GM12878 (cell line): Measurements from ENCODE around the gene SASH1. TPM values are rescaled to one million over a fixed set of nuclear protein-coding genes. Genes with fewer than 3 reads are reported as not detected.

Source experiments
- ATAC-seq: fragments of 200-7000 bp; cut with Tn5 transposase; 3 replicates; pipeline ENCODE4 v1.9.1; 2020; ENCODE audit warnings: mild to moderate bottlenecking, moderate library complexity
- BruUV-seq: library from RNA; stranded (reverse); fragments of 400-500 nt; replicated peaks from 2 replicates; lab custom pipeline; 2021; lab: Mats Ljungman, UMichigan
- CTCF ChIA-PET: fragments of 300-600 bp; sonication (Branson Sonifier 250); formaldehyde crosslinking; extraction: SDS; loops from one replicate; lab custom pipeline; 2021; ENCODE audit warnings: inconsistent platforms; lab: Yijun Ruan, JAX
- POLR2A ChIA-PET: fragments of 350-600 bp; formaldehyde crosslinking; extraction: SDS; loops from one replicate; lab custom pipeline; 2021; ENCODE audit warnings: inconsistent platforms; lab: Charles Lee
- RAD21 ChIA-PET: fragments of 300-600 bp; sonication (Branson Sonifier 250); formaldehyde crosslinking; loops from one replicate; lab custom pipeline; 2023; ENCODE audit warnings: antibody characterized with exemption; ENCODE audit not compliant: unreplicated experiment; lab: Charles Lee
- SMC1A ChIA-PET: fragments of 300-600 bp; sonication (Branson Sonifier 250); formaldehyde crosslinking; loops from one replicate; lab custom pipeline; 2023; ENCODE audit not compliant: unreplicated experiment, uncharacterized antibody; lab: Charles Lee
- DNase-seq: peaks from one replicate; pipeline ENCODE4 v3.0.0-alpha.2; 2011; ENCODE audit warnings: low read depth, low spot score
- FAIRE-seq: peaks from 3 replicates; lab custom pipeline; 2011; peaks lifted over from hg19 to GRCh38; lab: Jason Lieb, UNC
- H2AFZ ChIP-seq: 2 replicates; pipeline ENCODE4 v1.6.0; 2011; ENCODE audit warnings: low read depth, low read length, control low read depth; ENCODE audit not compliant: control insufficient read depth
- H3K27ac ChIP-seq: 2 replicates; pipeline ENCODE4 v1.5.1; 2011; ENCODE audit warnings: control low read depth; ENCODE audit not compliant: control insufficient read depth, insufficient read depth
- H3K27me3 ChIP-seq, 2 experiments: replicated peaks in 1 of 2; 2 replicates each; pipeline versions ENCODE4 v1.6.0 to v1.6.1; 2011; ENCODE audit warnings: low read length in 1 of 2; ENCODE audit not compliant: control insufficient read depth in 2 of 2, insufficient read depth in 2 of 2
- H3K36me3 ChIP-seq, 2 experiments: 2 replicates each; pipeline ENCODE4 v1.5.1; 2011; ENCODE audit warnings: low read length in 1 of 2; ENCODE audit not compliant: control insufficient read depth in 2 of 2, insufficient read depth in 2 of 2
- H3K4me1 ChIP-seq: 2 replicates; pipeline ENCODE4 v1.6.1; 2011; ENCODE audit warnings: mild to moderate bottlenecking, low read length, moderate library complexity, mixed read lengths; ENCODE audit not compliant: control insufficient read depth, insufficient read depth
- H3K4me2 ChIP-seq: 2 replicates; pipeline ENCODE4 v1.6.0; 2011; ENCODE audit warnings: control low read depth; ENCODE audit not compliant: control insufficient read depth, insufficient read depth
- H3K4me3 ChIP-seq: fragments of 200-600 bp; sonication (generic); 2 replicates; pipeline ENCODE4 v1.5.1; 2016
- H3K79me2 ChIP-seq: 2 replicates; pipeline ENCODE4 v1.6.0; 2011; ENCODE audit warnings: low read length; ENCODE audit not compliant: control insufficient read depth, insufficient read depth
- H3K9ac ChIP-seq: 2 replicates; pipeline ENCODE4 v1.8.0; 2011; ENCODE audit warnings: low read length, control low read depth, mixed read lengths; ENCODE audit not compliant: control insufficient read depth, insufficient read depth
- H3K9me3 ChIP-seq: replicated peaks from 3 replicates; pipeline ENCODE4 v1.5.1; 2011; ENCODE audit warnings: mild to moderate bottlenecking, low read length; ENCODE audit not compliant: control insufficient read depth, insufficient read depth
- H4K20me1 ChIP-seq: 2 replicates; pipeline ENCODE4 v1.6.0; 2011; ENCODE audit not compliant: control insufficient read depth, insufficient read depth
- CREB1 ChIP-seq: IDR thresholded peaks from 2 replicates; pipeline ENCODE4 v1.6.1; 2012; ENCODE audit warnings: low read depth, mild to moderate bottlenecking, inconsistent platforms
- E2F8 ChIP-seq: fragments of 450-650 bp; IDR thresholded peaks from 2 replicates; pipeline ENCODE4 v1.6.1; 2018; ENCODE audit warnings: mild to moderate bottlenecking, low read depth, moderate library complexity; ENCODE audit not compliant: partially characterized antibody
- EED ChIP-seq: sonication (generic); IDR thresholded peaks from 2 replicates; pipeline ENCODE4 v1.6.1; 2016; ENCODE audit warnings: antibody characterized with exemption, low read depth
- JUNB ChIP-seq: IDR thresholded peaks from 2 replicates; pipeline ENCODE4 v1.6.1; 2016; ENCODE audit warnings: antibody characterized with exemption, mild to moderate bottlenecking
- KDM1A ChIP-seq: fragments of 200-600 bp; sonication (generic); IDR thresholded peaks from 2 replicates; pipeline ENCODE4 v1.6.1; 2016; ENCODE audit warnings: borderline replicate concordance
- KLF5 ChIP-seq: fragments of 450-650 bp; IDR thresholded peaks from 2 replicates; pipeline ENCODE4 v1.6.1; 2014; ENCODE audit warnings: mild to moderate bottlenecking; ENCODE audit not compliant: partially characterized antibody
- LARP7 ChIP-seq: fragments of 450-650 bp; IDR thresholded peaks from 2 replicates; pipeline ENCODE4 v1.6.1; 2017; ENCODE audit warnings: mild to moderate bottlenecking
- MEF2B ChIP-seq: fragments of 450-650 bp; IDR thresholded peaks from 2 replicates; pipeline ENCODE4 v1.6.1; 2018; ENCODE audit warnings: mild to moderate bottlenecking, moderate library complexity; ENCODE audit not compliant: partially characterized antibody, poor library complexity, severe bottlenecking
- MTA2 ChIP-seq: fragments of 450-650 bp; IDR thresholded peaks from 2 replicates; pipeline ENCODE4 v1.6.1; 2016; ENCODE audit warnings: low read depth, mild to moderate bottlenecking, moderate library complexity
- NFXL1 ChIP-seq: fragments of 450-650 bp; IDR thresholded peaks from 2 replicates; pipeline ENCODE4 v1.6.1; 2017; ENCODE audit warnings: antibody characterized with exemption, mild to moderate bottlenecking, borderline replicate concordance
- PAX8 ChIP-seq: fragments of 450-650 bp; IDR thresholded peaks from 2 replicates; pipeline ENCODE4 v1.6.1; 2017; ENCODE audit warnings: mild to moderate bottlenecking, moderate library complexity
- POU2F2 ChIP-seq: IDR thresholded peaks from 3 replicates; pipeline ENCODE4 v1.6.1; 2011; ENCODE audit warnings: low read depth, mild to moderate bottlenecking, low read length, borderline replicate concordance
- RB1 ChIP-seq: fragments of 450-650 bp; formaldehyde crosslinking; IDR thresholded peaks from 2 replicates; pipeline ENCODE4 v1.6.1; 2017; ENCODE audit warnings: mild to moderate bottlenecking, borderline replicate concordance
- SIX5 ChIP-seq: IDR thresholded peaks from 2 replicates; pipeline ENCODE4 v1.6.1; 2011; ENCODE audit warnings: mild to moderate bottlenecking, low read depth, low read length, moderate library complexity; ENCODE audit not compliant: severe bottlenecking
- SMAD5 ChIP-seq: IDR thresholded peaks from 2 replicates; pipeline ENCODE4 v1.6.1; 2016; ENCODE audit warnings: antibody characterized with exemption, low read depth
- SREBF2 ChIP-seq: IDR thresholded peaks from 2 replicates; pipeline ENCODE4 v1.6.1; 2012; ENCODE audit warnings: mild to moderate bottlenecking, low read length
- TAF1 ChIP-seq: IDR thresholded peaks from 2 replicates; pipeline ENCODE4 v1.6.1; 2011; ENCODE audit warnings: mild to moderate bottlenecking, low read depth, low read length, borderline replicate concordance
- TBL1XR1 ChIP-seq: IDR thresholded peaks from 2 replicates; pipeline ENCODE4 v1.6.1; 2012; ENCODE audit warnings: low read depth, low read length, improper control_type of control experiment
- ZNF207 ChIP-seq: fragments of 450-650 bp; IDR thresholded peaks from 2 replicates; pipeline ENCODE4 v1.6.1; 2014; ENCODE audit warnings: antibody characterized with exemption, mild to moderate bottlenecking, borderline replicate concordance
- ZNF24 ChIP-seq: fragments of 450-650 bp; IDR thresholded peaks from 2 replicates; pipeline ENCODE4 v1.6.1; 2017; ENCODE audit warnings: antibody characterized with exemption, mild to moderate bottlenecking
- WGBS: methylation state at CpG from one replicate; pipeline ENCODE4 v1.1.6; 2016; ENCODE audit warnings: low lambda C conversion rate; ENCODE audit not compliant: insufficient replicate concordance, insufficient coverage; ENCODE audit errors: missing lambda C conversion rate; 5-methylcytosine and 5-hydroxymethylcytosine counted together
- in situ Hi-C: fragments of 300-500 bp; cut with MboI; formaldehyde crosslinking; loops from 9 replicates; pipeline ENCODE4 v1.14.3; 2018; ENCODE audit warnings: mixed read lengths
- intact Hi-C: fragments of 100-400 bp; cut with micrococcal nuclease; formaldehyde crosslinking; loops from one replicate; pipeline ENCODE4 v1.14.2; 2022; ENCODE audit not compliant: unreplicated experiment
- polyA plus RNA-seq, 11 experiments: library from polyadenylated mRNA; depleted of rRNA in 4 of 11; unstranded in 6 of 11; stranded (reverse) in 5 of 11; fragments of >200 nt; fragmentation: Nextera tagmentation in 4 of 11; fragmentation: Illumina TruSeq in 1 of 11; extraction: Ambion mirVana in 4 of 11; extraction: Trizol in 1 of 11; gene quantifications; 1 replicate in 1 of 11; 2 replicates in 10 of 11; pipeline versions ENCODE4 v1.2.1 to v1.2.3, GENCODE V29; 2011 to 2016; ENCODE audit warnings: inconsistent platforms in 2 of 11, missing spikeins in 2 of 11, low read depth in 1 of 11
- total RNA-seq, 4 experiments: library from RNA; depleted of rRNA in 3 of 4; stranded (reverse); fragments of >200 nt in 3 of 4; fragmentation: Illumina TruSeq in 1 of 4; extraction: Trizol in 1 of 4; gene quantifications; 2 replicates each; pipeline versions ENCODE4 v1.2.1 to v1.2.3, GENCODE V29; 2013 to 2021

SASH1 gene
- total and polyA plus RNA-seq, 10 of the 15 experiments (the other 5 are each of a cell fraction or from before 2014, with no cell fraction given): 0.01 to 0.73 (median 0.14) TPM; not detected in 4

DNA sequence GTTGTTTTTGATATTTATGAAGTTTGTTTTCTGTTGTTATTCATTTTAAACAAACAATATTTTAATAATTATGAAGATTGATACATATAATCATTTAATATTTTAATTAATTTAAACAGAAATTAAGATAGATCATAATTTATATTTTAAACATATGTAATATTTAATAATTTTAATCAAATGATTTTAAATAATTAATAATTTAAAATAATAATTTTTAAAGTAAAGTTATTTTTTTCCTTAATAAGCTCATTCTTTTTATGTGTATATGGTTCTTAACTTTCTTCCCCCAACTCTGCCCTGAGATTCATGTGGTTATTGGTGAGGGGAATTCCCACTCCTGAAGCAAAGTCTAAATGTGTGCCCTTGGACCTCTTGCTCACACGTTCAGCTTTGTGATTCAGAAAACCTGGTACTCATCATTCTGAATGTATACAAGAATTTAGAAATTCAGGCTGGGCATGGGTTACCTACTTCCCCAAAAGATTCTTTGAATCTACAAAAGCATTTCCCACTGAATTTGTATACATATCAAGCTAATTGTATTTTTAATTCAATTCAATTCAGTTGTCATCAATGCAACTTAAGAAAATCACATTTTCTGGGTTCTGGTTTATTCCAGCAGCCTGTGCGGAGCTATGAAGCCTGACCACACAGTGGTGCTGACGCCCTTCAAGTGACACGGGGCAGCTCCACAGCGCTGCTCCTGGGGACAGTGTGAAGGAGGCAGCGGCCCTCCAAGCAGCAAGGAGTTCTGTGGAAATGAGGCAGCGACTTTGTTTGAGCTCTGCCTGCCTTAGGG is 235.2 kb downstream of the SASH1 start:
- DNase-seq (no peak), ATAC-seq (peak; percentile 100), FAIRE-seq (no peak)
- H4K20me1 ChIP-seq: no peaks in the 10 kb centered on the region
- no peak overlapping the region for H3K4me2 ChIP-seq
- no peaks in the 10 kb centered on the region for H3K9me3 ChIP-seq
- WGBS: 0% methylated on average over 7 of the region's 7 CpGs
- H2AFZ ChIP-seq: no peak overlapping the region; the same call in 1 of the 2 replicates
- H3K9ac ChIP-seq: no peak overlapping the region
- H3K79me2 ChIP-seq: no peaks in the 10 kb centered on the region
- no peak overlapping the region for H3K4me3 ChIP-seq
- no peaks in the 10 kb centered on the region for H3K36me3 ChIP-seq
- in situ Hi-C loops: loop anchor here (5.0 kb wide), 1 partner anchor 374 kb away; no protein-coding TSS in a partner anchor
- ChIA-PET SMC1A (interaction anchor here (0.6 to 2.7 kb wide), 35 partner anchors 8 to 854 kb away, joined by 3 to 28 read pairs (median 4); no protein-coding TSS in a partner anchor), POLR2A (interaction anchor here (0.6 to 1.3 kb wide), 3 partner anchors 122 to 455 kb away, joined by 3 read pairs; partner anchors contain the start of gene UST), RAD21 (interaction anchor here (0.6 to 2.1 kb wide), 35 partner anchors 10 to 939 kb away, joined by 3 to 20 read pairs (median 4); partner anchors contain the start of gene UST), CTCF (interaction anchor here (0.6 to 3.1 kb wide), 52 partner anchors 8 to 939 kb away, joined by 3 to 30 read pairs (median 4); partner anchors contain the start of gene UST)
- intact Hi-C loops: loop anchor here (1.0 to 5.0 kb wide), 6 partner anchors 99 to 854 kb away; no protein-coding TSS in a partner anchor
- H3K27ac ChIP-seq: no peak overlapping the region
- H3K27me3 ChIP-seq: peaks cover 0 to 2% of the 10 kb centered on the region in 2 experiments; a peak in 2 of 4 replicates
- no TSS peak for BruUV-seq
- H3K4me1 ChIP-seq: no peaks in the 10 kb centered on the region
- TF ChIP-seq CREB1: no peak
- no peak for TF ChIP-seq SMAD5
- no peak for TF ChIP-seq JUNB
- no peak for TF ChIP-seq E2F8
- 0 out of 3 replicates have a peak, but pooled peaks have one; percentile 33 for TF ChIP-seq POU2F2
- no peak for TF ChIP-seq PAX8
- peak; percentile 43; the same call in 1 of the 2 replicates for TF ChIP-seq RB1
- TF ChIP-seq KLF5: no peak
- TF ChIP-seq MTA2: no peak
- no peak for TF ChIP-seq SIX5
- TF ChIP-seq LARP7: no peak
- TF ChIP-seq KDM1A: no peak
- TF ChIP-seq ZNF24: no peak
- no peak for TF ChIP-seq EED
- TF ChIP-seq TBL1XR1: no peak
- no peak for TF ChIP-seq NFXL1
- TF ChIP-seq TAF1: no peak
- no peak for TF ChIP-seq SREBF2
- 0 out of 2 replicates have a peak, but pooled peaks have one; percentile 27 for TF ChIP-seq ZNF207
- TF ChIP-seq MEF2B: no peak
